H1 (cell line): Measurements from ENCODE around the gene TNP2. TPM values are rescaled to one million over a fixed set of nuclear protein-coding genes. Genes with fewer than 3 reads are reported as not detected.

Experiments used
- ASH2L ChIP-seq: fragments of 200-600, 300-600 bp; sonication (generic); IDR thresholded peaks from one replicate; pipeline ENCODE4 v1.7.1; 2017; ENCODE audit warnings: low read length
- CBX5 ChIP-seq: fragments of 300-800, 300-1000 bp; sonication (generic); IDR thresholded peaks from 2 replicates; pipeline ENCODE4 v1.7.1; 2016; ENCODE audit warnings: antibody characterized with exemption, low read length, low read depth
- CHD7 ChIP-seq: fragments of 300-600 bp; sonication (generic); IDR thresholded peaks from 2 replicates; pipeline ENCODE4 v1.7.1; 2012; ENCODE audit warnings: low read length, moderate library complexity, mild to moderate bottlenecking, inconsistent platforms; ENCODE audit not compliant: insufficient replicate concordance
- SP2 ChIP-seq: IDR thresholded peaks from 2 replicates; pipeline ENCODE4 v1.6.1; 2012; ENCODE audit warnings: mild to moderate bottlenecking, low read length, inconsistent platforms
- SP4 ChIP-seq: IDR thresholded peaks from 2 replicates; pipeline ENCODE4 v1.6.1; 2012; ENCODE audit warnings: low read length, inconsistent platforms
- TCF12 ChIP-seq: IDR thresholded peaks from 2 replicates; pipeline ENCODE4 v1.6.1; 2011; ENCODE audit warnings: low read depth, mild to moderate bottlenecking, low read length
- polyA plus RNA-seq, 7 experiments: library from polyadenylated mRNA; depleted of rRNA in 3 of 7; stranded (reverse) in 5 of 7; unstranded in 2 of 7; fragments of >200 nt in 5 of 7; fragments of 200-250 nt in 2 of 7; gene quantifications; 1 replicate in 5 of 7; 2 replicates in 1 of 7; 4 replicates in 1 of 7; pipeline versions ENCODE4 v1.2.1 to v1.2.3, GENCODE V29; 2011 to 2013; ENCODE audit warnings: missing spikeins in 2 of 7, mixed read lengths in 2 of 7
- total RNA-seq: library from RNA; stranded (reverse); fragmentation: NEBNext Ultra II Directional; extraction: Animal tissue kit (Norgen Biotek cat#: 25700); gene quantifications from 2 replicates; pipeline ENCODE4 v1.2.1, GENCODE V29; 2021
- TF ChIP-seq, protein P1 (sequence below): IDR thresholded peaks from 2 replicates; pipeline ENCODE4 v1.6.1; 2011; ENCODE audit warnings: low read depth, mild to moderate bottlenecking, low read length; ENCODE audit not compliant: insufficient read depth

TNP2 gene
- total and polyA plus RNA-seq, 2 of the 8 experiments (the other 6 are each of a cell fraction or from before 2014, with no cell fraction given) = not detected

DNA sequence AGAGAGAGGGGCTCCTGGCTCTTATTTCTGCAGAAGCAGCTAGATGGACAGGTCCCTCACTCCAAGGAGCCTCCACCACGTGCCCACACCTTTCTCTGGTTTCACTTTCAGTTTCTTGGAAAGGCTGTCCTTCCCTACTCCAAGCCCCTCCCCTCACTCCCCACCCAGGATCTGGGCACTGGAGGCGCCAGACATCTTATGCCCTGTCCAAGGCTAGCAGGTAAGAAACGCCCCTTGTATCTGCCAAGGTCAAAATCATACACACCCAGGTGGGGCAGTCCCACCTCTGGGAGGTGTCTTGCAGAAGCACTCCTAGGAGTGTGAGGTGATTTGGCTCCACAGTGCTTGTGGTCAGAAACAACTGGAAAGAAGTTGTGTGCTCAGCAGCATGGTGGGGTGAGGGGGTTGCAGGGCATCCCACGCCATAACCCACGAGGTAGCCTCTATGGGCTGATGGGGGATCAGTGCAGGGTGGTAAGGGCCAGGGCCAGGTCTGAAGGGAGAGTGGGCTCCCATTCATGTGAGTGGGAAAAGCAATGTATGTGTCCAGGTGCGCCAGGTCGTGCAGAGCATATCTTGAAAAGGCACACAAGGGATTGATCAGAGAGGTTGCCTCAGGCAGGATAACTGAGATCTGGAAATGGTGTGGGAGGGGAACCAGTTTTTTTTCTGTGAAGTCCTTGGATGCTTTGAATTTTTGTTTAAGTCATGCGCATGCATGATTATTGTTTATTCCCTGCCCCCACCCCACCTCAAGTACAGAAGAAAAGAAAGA lies 43.8 kb upstream of the TNP2 start (continued):
- TF ChIP-seq CHD7 (no peak), SP4 (no peak), TCF12 (no peak), SP2 (no peak), ASH2L (no peak), CBX5 (no peak)
- TF ChIP-seq, protein P1, sequence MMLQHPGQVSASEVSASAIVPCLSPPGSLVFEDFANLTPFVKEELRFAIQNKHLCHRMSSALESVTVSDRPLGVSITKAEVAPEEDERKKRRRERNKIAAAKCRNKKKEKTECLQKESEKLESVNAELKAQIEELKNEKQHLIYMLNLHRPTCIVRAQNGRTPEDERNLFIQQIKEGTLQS = no peak
